ENCODE results near the gene ZNF219. TPM values are rescaled to one million over a fixed set of nuclear protein-coding genes. Genes with fewer than 3 reads are reported as not detected.
"Not testable (repeated sequence)": the region's sequence is repeated elsewhere in the genome, so short reads cannot be mapped to it uniquely, and the experiment has no call there.

Gene ZNF219
- total RNA-seq, 5 donors from 2014 or later (not counting 1 experiment from before 2014, with no cell fraction given) = 7.2 to 12.4 (median 8.1) TPM

- Histone ChIP-seq H3K4me3 (ENCODE audit: control insufficient read depth in 1 of 2, extremely low read depth in 1 of 2, low read length in 1 of 2) (no peak within 1 kb of the TSS), H3K27ac (ENCODE audit: low read length) (no peak within 1 kb of the TSS), H3K9me3 (no peaks in the 10 kb centered on the region), H3K36me3 (ENCODE audit: control insufficient read depth in 2 of 2, extremely low read depth in 1 of 2, insufficient read depth in 1 of 2, low read length in 1 of 2) (no peaks in the 10 kb centered on the region), H3K27me3 (replicated peaks in 1 of 2; ENCODE audit: control insufficient read depth in 2 of 2, extremely low read depth in 1 of 2, insufficient read depth in 2 of 2, low read length in 1 of 2) (peaks cover 0 to 8% of the 10 kb centered on the region in 2 experiments), H3K4me1 (ENCODE audit: control insufficient read depth in 1 of 2, extremely low read depth in 1 of 2, insufficient read depth in 2 of 2, low read length in 2 of 2) (peaks cover 0 to 8% of the 10 kb centered on the region in 2 experiments)
- ATAC-seq (replicated peaks in 1 of 4) = no peak
- CTCF ChIA-PET = interaction anchor here (1.2 to 6.6 kb wide), 4 partner anchors 26 to 183 kb away, joined by 4 to 53 read pairs (median 26); no protein-coding TSS in a partner anchor
- Mint-ChIP-seq H3K9me3 (no peaks in the 10 kb centered on the region), H3K27me3 (peaks cover 8 to 22% of the 10 kb centered on the region in 2 donors), H3K36me3 (no peaks in the 10 kb centered on the region), H3K27ac (peak within 1 kb of the TSS in 1 of 2 donors; percentile 35), H3K4me3 (no peak within 1 kb of the TSS), H3K4me1 (peaks cover 9 to 16% (median 10%) of the 10 kb centered on the region in 3 donors)
- WGBS (ENCODE audit: insufficient coverage) = 85% methylated on average over 4 of the region's 11 CpGs
- DNase-seq = no peak
- POLR2A ChIA-PET = no interaction called here
These were observed 56.6 kb downstream of the ZNF219 start, which contains the start of gene RNASE7 for GRCh38 chr14:21041676-21042433. Gene RNASE7 (plus strand): TSS chr14:21042362. CDS start chr14:21042993, 631 bp downstream.

GRCh38 chr14:21040941-21041340 lies 57.5 kb downstream of the ZNF219 start:
- DNase-seq; H3K36me3 ChIP-seq (ENCODE audit: control insufficient read depth in 2 of 2, extremely low read depth in 1 of 2, insufficient read depth in 1 of 2, low read length in 1 of 2); H3K4me3 ChIP-seq (ENCODE audit: control insufficient read depth in 1 of 2, extremely low read depth in 1 of 2, low read length in 1 of 2); H3K4me3 Mint-ChIP-seq; POLR2A ChIA-PET; H3K27ac Mint-ChIP-seq; H3K4me1 ChIP-seq (ENCODE audit: control insufficient read depth in 1 of 2, extremely low read depth in 1 of 2, insufficient read depth in 2 of 2, low read length in 2 of 2); H3K9me3 ChIP-seq; H3K9me3 Mint-ChIP-seq; ATAC-seq (replicated peaks in 1 of 4); H3K36me3 Mint-ChIP-seq; H3K27ac ChIP-seq (ENCODE audit: low read length): not testable (repeated sequence)
- CTCF ChIA-PET = interaction anchor here (0.8 to 6.6 kb wide), 6 partner anchors 25 to 183 kb away, joined by 3 to 53 read pairs (median 5); no protein-coding TSS in a partner anchor
- H3K27me3 Mint-ChIP-seq = peaks cover 8 to 22% of the 10 kb centered on the region in 2 donors
- peaks cover 0 to 12% of the 10 kb centered on the region in 2 experiments for H3K27me3 ChIP-seq (replicated peaks in 1 of 2; ENCODE audit: control insufficient read depth in 2 of 2, extremely low read depth in 1 of 2, insufficient read depth in 2 of 2, low read length in 1 of 2)
- H3K4me1 Mint-ChIP-seq = peaks cover 9 to 16% (median 10%) of the 10 kb centered on the region in 3 donors
- WGBS (ENCODE audit: insufficient coverage) = 50% methylated on average over 2 of the region's 3 CpGs

GRCh38 chr14:21040370-21040925 lies 58.0 kb downstream of the ZNF219 start:
- Mint-ChIP-seq H3K4me3 (no peak overlapping the region), H3K4me1 (peaks cover 9 to 16% (median 10%) of the 10 kb centered on the region in 3 donors), H3K36me3 (no peaks in the 10 kb centered on the region), H3K27me3 (peaks cover 8 to 20% of the 10 kb centered on the region in 2 donors), H3K27ac (peak overlapping the region in 1 of 2 donors; percentile 22), H3K9me3 (no peaks in the 10 kb centered on the region)
- CTCF ChIA-PET = interaction anchor here (0.8 to 6.6 kb wide), 7 partner anchors 24 to 182 kb away, joined by 3 to 53 read pairs (median 4); no protein-coding TSS in a partner anchor
- no peak overlapping the region for H3K4me3 ChIP-seq (ENCODE audit: control insufficient read depth in 1 of 2, extremely low read depth in 1 of 2, low read length in 1 of 2)
- H3K4me1 ChIP-seq (ENCODE audit: control insufficient read depth in 1 of 2, extremely low read depth in 1 of 2, insufficient read depth in 2 of 2, low read length in 2 of 2) = peaks cover 0 to 8% of the 10 kb centered on the region in 2 experiments
- WGBS (ENCODE audit: insufficient coverage) = 91% methylated on average over 7 of the region's 8 CpGs
- no peaks in the 10 kb centered on the region for H3K9me3 ChIP-seq
- H3K27ac ChIP-seq (ENCODE audit: low read length) = no peak overlapping the region
- no peaks in the 10 kb centered on the region for H3K36me3 ChIP-seq (ENCODE audit: control insufficient read depth in 2 of 2, extremely low read depth in 1 of 2, insufficient read depth in 1 of 2, low read length in 1 of 2)
- H3K27me3 ChIP-seq (replicated peaks in 1 of 2; ENCODE audit: control insufficient read depth in 2 of 2, extremely low read depth in 1 of 2, insufficient read depth in 2 of 2, low read length in 1 of 2) = peaks cover 0 to 12% of the 10 kb centered on the region in 2 experiments
- ATAC-seq (replicated peaks in 1 of 4) (no peak), DNase-seq (no peak)
- POLR2A ChIA-PET = no interaction called here

Other genes with a start within 250 kb of the ZNF219 start
- gene RNASE3, start 207.3 kb downstream of the ZNF219 start, total RNA-seq = not detected
- gene RNASE2, start 143.2 kb downstream of the ZNF219 start, total RNA-seq = not detected
- gene METTL17, start 108.7 kb downstream of the ZNF219 start, total RNA-seq = 100 to 1,000 TPM in 2 of 5 donors, 10 to 100 TPM in 3; 80.4 to 112 (median 99.0) TPM
- under 1 TPM in 1 of 5 donors, not detected in 4; 0.35 TPM for gene SLC39A2, start 99.4 kb downstream of the ZNF219 start, total RNA-seq
- gene NDRG2, start 73.6 kb downstream of the ZNF219 start, total RNA-seq = 10 to 100 TPM; 26.1 to 28.2 (median 27.1) TPM
- not detected for gene TPPP2, start 68.4 kb downstream of the ZNF219 start, total RNA-seq
- not detected for gene RNASE13, start 63.8 kb downstream of the ZNF219 start, total RNA-seq
- gene RNASE7, start 56.3 kb downstream of the ZNF219 start, total RNA-seq = not detected
- not detected for gene RNASE8, start 40.8 kb downstream of the ZNF219 start, total RNA-seq
- gene ARHGEF40, start 28.4 kb downstream of the ZNF219 start, total RNA-seq = 1 to 10 TPM in 2 of 5 donors, under 1 TPM in 3; 0.39 to 3.3 (median 0.85) TPM
- gene TMEM253, start 2.4 kb upstream of the ZNF219 start, total RNA-seq = under 1 TPM in 1 of 5 donors, not detected in 4; 0.49 TPM
- gene OR5AU1, start 57.4 kb upstream of the ZNF219 start, total RNA-seq = not detected
- 100 to 1,000 TPM; 417 to 530 (median 441) TPM for gene HNRNPC, start 170.8 kb upstream of the ZNF219 start, total RNA-seq
- gene RPGRIP1, start 181.4 kb upstream of the ZNF219 start, total RNA-seq = under 1 TPM in 2 of 5 donors, not detected in 3; 0.16 to 0.76 TPM

Data from T-cell (primary cell).